WTC11 (cell line): ENCODE measurements around the gene TUSC2. TPM values are rescaled to one million over a fixed set of nuclear protein-coding genes. Genes with fewer than 3 reads are reported as not detected.

ENCODE experiments used
- ELF4 ChIP-seq: sonication (generic); formaldehyde crosslinking; IDR thresholded peaks from 2 replicates; pipeline ENCODE4 v1.8.1; 2022; ENCODE audit warnings: low read depth, mild to moderate bottlenecking, moderate library complexity, missing genetic modification reagents
- ESRRA ChIP-seq: sonication (generic); formaldehyde crosslinking; IDR thresholded peaks from 2 replicates; pipeline ENCODE4 v1.8.1; 2022; ENCODE audit warnings: mild to moderate bottlenecking, missing genetic modification reagents, borderline replicate concordance
- JAZF1 ChIP-seq: fragments of 250-450 bp; sonication (Bioruptor Pico); IDR thresholded peaks from 2 replicates; pipeline ENCODE4 v1.9.0; 2021; ENCODE audit warnings: moderate library complexity, mild to moderate bottlenecking, inconsistent platforms
- MXD4 ChIP-seq: fragments of 250-450 bp; sonication (Bioruptor Pico); IDR thresholded peaks from 2 replicates; pipeline ENCODE4 v1.8.0; 2021; ENCODE audit warnings: mild to moderate bottlenecking, moderate library complexity, borderline replicate concordance
- MYBL2 ChIP-seq: sonication (generic); formaldehyde crosslinking; IDR thresholded peaks from 2 replicates; pipeline ENCODE4 v1.8.1; 2023; ENCODE audit warnings: mild to moderate bottlenecking, moderate library complexity, missing genetic modification reagents
- NFE2L1 ChIP-seq: sonication (generic); formaldehyde crosslinking; IDR thresholded peaks from 2 replicates; pipeline ENCODE4 v1.8.1; 2023; ENCODE audit warnings: missing genetic modification reagents
- NFYB ChIP-seq: sonication (generic); formaldehyde crosslinking; conservative IDR thresholded peaks from 2 replicates; pipeline ENCODE4 v1.8.0; 2022; ENCODE audit warnings: low read depth, missing genetic modification reagents
- NR2C2 ChIP-seq: sonication (generic); formaldehyde crosslinking; IDR thresholded peaks from 2 replicates; pipeline ENCODE4 v1.8.0; 2022; ENCODE audit warnings: mild to moderate bottlenecking, missing genetic modification reagents
- RORB ChIP-seq: fragments of 250-450 bp; sonication (Bioruptor Pico); IDR thresholded peaks from 2 replicates; pipeline ENCODE4 v1.9.0; 2021; ENCODE audit warnings: mild to moderate bottlenecking
- SMAD3 ChIP-seq: sonication (generic); formaldehyde crosslinking; IDR thresholded peaks from 2 replicates; pipeline ENCODE4 v1.8.0; 2022; ENCODE audit warnings: missing genetic modification reagents, mild to moderate bottlenecking, borderline replicate concordance
- SOX15 ChIP-seq: fragments of 250-450 bp; sonication (Bioruptor Pico); IDR thresholded peaks from 2 replicates; pipeline ENCODE4 v1.9.0; 2021; ENCODE audit warnings: mild to moderate bottlenecking
- ZNF138 ChIP-seq: sonication (generic); formaldehyde crosslinking; conservative IDR thresholded peaks from 2 replicates; pipeline ENCODE4 v1.8.1; 2022; ENCODE audit warnings: mild to moderate bottlenecking, moderate library complexity, missing genetic modification reagents
- ZNF232 ChIP-seq: sonication (generic); formaldehyde crosslinking; IDR thresholded peaks from 2 replicates; pipeline ENCODE4 v1.8.0; 2022; ENCODE audit warnings: mild to moderate bottlenecking, missing genetic modification reagents
- ZNF317 ChIP-seq: sonication (generic); formaldehyde crosslinking; IDR thresholded peaks from 2 replicates; pipeline ENCODE4 v1.8.1; 2023; ENCODE audit warnings: low read depth, mild to moderate bottlenecking, moderate library complexity, missing genetic modification reagents, borderline replicate concordance
- ZNF396 ChIP-seq: fragments of 250-450 bp; sonication (Bioruptor Pico); IDR thresholded peaks from 2 replicates; pipeline ENCODE4 v1.8.0; 2021; ENCODE audit warnings: mild to moderate bottlenecking, moderate library complexity, borderline replicate concordance
- ZNF423 ChIP-seq: fragments of 250-450 bp; sonication (Bioruptor Pico); IDR thresholded peaks from 2 replicates; pipeline ENCODE4 v2.1.2; 2022; ENCODE audit warnings: mild to moderate bottlenecking, moderate library complexity
- total RNA-seq: library from RNA; stranded (reverse); gene quantifications from 3 replicates; pipeline ENCODE4 v1.2.3, GENCODE V29; 2021
- TF ChIP-seq, protein P1 (sequence below): sonication (generic); formaldehyde crosslinking; IDR thresholded peaks from 2 replicates; pipeline ENCODE4 v1.8.0; 2023; ENCODE audit warnings: missing genetic modification reagents, mild to moderate bottlenecking, borderline replicate concordance
- TF ChIP-seq, protein P2 (sequence below): sonication (generic); formaldehyde crosslinking; IDR thresholded peaks from 2 replicates; pipeline ENCODE4 v1.8.1; 2023; ENCODE audit warnings: mild to moderate bottlenecking, missing genetic modification reagents
- TF ChIP-seq, protein P3 (sequence below): sonication (generic); formaldehyde crosslinking; IDR thresholded peaks from 2 replicates; pipeline ENCODE4 v1.8.1; 2022; ENCODE audit warnings: mild to moderate bottlenecking, missing genetic modification reagents, moderate library complexity, borderline replicate concordance
- TF ChIP-seq, protein P4 (sequence below): fragments of 250-450 bp; sonication (Bioruptor Pico); IDR thresholded peaks from 2 replicates; pipeline ENCODE4 v2.1.2; 2022; ENCODE audit warnings: mild to moderate bottlenecking, moderate library complexity
- TF ChIP-seq, protein P5 (sequence below): sonication (generic); formaldehyde crosslinking; conservative IDR thresholded peaks from 2 replicates; pipeline ENCODE4 v1.8.1; 2023; ENCODE audit warnings: mild to moderate bottlenecking, low read depth, missing genetic modification reagents, moderate library complexity
- TF ChIP-seq, protein P6 (sequence below): sonication (generic); formaldehyde crosslinking; IDR thresholded peaks from 2 replicates; pipeline ENCODE4 v1.8.1; 2023; ENCODE audit warnings: mild to moderate bottlenecking, moderate library complexity, missing genetic modification reagents
- TF ChIP-seq, protein P7 (sequence below): sonication (generic); formaldehyde crosslinking; IDR thresholded peaks from 2 replicates; pipeline ENCODE4 v1.8.1; 2022; ENCODE audit warnings: low read depth, mild to moderate bottlenecking, moderate library complexity, missing genetic modification reagents, borderline replicate concordance

Gene TUSC2
- total RNA-seq, 1 experiment from 2014 or later: 41.1 TPM

DNA sequence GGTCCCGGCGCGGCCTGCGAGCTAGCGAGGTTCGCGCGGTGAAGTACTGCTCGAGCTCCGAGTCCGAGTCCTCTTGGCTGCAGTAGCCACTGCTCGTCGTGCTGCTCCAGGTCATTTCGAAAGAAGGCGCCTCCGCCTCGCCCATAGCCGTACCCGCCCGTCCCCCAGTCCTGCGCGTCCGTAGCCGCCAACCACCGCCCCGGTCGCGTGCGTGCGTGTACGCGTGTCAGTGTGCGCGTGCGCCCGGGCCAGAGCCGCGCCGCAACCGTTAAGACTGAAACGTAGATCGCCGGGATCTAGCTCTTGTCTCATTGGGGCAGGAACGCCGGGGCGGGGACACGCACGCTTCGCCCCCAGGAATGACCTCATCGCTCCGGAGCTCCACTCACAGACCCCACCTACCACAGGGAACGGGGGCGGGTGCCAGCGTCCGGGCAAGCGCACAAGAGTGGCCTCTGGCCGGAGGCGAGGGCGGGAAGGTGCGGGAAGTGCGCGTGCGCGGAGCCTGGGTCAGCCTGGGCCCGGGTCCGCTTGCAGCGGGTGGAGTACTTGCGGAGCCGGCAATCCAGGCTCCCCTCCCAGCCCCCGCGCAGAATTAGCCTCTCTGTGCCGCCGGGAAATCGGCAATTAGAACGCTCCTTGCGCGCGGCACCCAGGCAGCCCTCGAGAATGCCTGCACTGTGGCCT lies 9.3 kb upstream of the TUSC2 start (continued):
- TF ChIP-seq, protein P1, sequence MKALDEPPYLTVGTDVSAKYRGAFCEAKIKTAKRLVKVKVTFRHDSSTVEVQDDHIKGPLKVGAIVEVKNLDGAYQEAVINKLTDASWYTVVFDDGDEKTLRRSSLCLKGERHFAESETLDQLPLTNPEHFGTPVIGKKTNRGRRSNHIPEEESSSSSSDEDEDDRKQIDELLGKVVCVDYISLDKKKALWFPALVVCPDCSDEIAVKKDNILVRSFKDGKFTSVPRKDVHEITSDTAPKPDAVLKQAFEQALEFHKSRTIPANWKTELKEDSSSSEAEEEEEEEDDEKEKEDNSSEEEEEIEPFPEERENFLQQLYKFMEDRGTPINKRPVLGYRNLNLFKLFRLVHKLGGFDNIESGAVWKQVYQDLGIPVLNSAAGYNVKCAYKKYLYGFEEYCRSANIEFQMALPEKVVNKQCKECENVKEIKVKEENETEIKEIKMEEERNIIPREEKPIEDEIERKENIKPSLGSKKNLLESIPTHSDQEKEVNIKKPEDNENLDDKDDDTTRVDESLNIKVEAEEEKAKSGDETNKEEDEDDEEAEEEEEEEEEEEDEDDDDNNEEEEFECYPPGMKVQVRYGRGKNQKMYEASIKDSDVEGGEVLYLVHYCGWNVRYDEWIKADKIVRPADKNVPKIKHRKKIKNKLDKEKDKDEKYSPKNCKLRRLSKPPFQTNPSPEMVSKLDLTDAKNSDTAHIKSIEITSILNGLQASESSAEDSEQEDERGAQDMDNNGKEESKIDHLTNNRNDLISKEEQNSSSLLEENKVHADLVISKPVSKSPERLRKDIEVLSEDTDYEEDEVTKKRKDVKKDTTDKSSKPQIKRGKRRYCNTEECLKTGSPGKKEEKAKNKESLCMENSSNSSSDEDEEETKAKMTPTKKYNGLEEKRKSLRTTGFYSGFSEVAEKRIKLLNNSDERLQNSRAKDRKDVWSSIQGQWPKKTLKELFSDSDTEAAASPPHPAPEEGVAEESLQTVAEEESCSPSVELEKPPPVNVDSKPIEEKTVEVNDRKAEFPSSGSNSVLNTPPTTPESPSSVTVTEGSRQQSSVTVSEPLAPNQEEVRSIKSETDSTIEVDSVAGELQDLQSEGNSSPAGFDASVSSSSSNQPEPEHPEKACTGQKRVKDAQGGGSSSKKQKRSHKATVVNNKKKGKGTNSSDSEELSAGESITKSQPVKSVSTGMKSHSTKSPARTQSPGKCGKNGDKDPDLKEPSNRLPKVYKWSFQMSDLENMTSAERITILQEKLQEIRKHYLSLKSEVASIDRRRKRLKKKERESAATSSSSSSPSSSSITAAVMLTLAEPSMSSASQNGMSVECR: peak; percentile 92; the same call in 1 of the 2 replicates
- TF ChIP-seq, protein P2, sequence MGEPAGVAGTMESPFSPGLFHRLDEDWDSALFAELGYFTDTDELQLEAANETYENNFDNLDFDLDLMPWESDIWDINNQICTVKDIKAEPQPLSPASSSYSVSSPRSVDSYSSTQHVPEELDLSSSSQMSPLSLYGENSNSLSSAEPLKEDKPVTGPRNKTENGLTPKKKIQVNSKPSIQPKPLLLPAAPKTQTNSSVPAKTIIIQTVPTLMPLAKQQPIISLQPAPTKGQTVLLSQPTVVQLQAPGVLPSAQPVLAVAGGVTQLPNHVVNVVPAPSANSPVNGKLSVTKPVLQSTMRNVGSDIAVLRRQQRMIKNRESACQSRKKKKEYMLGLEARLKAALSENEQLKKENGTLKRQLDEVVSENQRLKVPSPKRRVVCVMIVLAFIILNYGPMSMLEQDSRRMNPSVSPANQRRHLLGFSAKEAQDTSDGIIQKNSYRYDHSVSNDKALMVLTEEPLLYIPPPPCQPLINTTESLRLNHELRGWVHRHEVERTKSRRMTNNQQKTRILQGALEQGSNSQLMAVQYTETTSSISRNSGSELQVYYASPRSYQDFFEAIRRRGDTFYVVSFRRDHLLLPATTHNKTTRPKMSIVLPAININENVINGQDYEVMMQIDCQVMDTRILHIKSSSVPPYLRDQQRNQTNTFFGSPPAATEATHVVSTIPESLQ (CRISPR knock-in tag): no peak
- TF ChIP-seq MYBL2 (CRISPR knock-in tag): peak; percentile 98
- TF ChIP-seq SOX15 (CRISPR knock-in tag): no peak
- TF ChIP-seq, protein P3, sequence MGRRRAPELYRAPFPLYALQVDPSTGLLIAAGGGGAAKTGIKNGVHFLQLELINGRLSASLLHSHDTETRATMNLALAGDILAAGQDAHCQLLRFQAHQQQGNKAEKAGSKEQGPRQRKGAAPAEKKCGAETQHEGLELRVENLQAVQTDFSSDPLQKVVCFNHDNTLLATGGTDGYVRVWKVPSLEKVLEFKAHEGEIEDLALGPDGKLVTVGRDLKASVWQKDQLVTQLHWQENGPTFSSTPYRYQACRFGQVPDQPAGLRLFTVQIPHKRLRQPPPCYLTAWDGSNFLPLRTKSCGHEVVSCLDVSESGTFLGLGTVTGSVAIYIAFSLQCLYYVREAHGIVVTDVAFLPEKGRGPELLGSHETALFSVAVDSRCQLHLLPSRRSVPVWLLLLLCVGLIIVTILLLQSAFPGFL (CRISPR knock-in tag): 0 out of 2 replicates have a peak, but pooled peaks have one; percentile 46
- no peak for TF ChIP-seq ESRRA
- no peak for TF ChIP-seq ZNF317 (CRISPR knock-in tag)
- TF ChIP-seq ZNF423 (CRISPR knock-in tag): no peak
- peak; percentile 88; the same call in 1 of the 2 replicates for TF ChIP-seq ZNF232 (CRISPR knock-in tag)
- TF ChIP-seq, protein P4, sequence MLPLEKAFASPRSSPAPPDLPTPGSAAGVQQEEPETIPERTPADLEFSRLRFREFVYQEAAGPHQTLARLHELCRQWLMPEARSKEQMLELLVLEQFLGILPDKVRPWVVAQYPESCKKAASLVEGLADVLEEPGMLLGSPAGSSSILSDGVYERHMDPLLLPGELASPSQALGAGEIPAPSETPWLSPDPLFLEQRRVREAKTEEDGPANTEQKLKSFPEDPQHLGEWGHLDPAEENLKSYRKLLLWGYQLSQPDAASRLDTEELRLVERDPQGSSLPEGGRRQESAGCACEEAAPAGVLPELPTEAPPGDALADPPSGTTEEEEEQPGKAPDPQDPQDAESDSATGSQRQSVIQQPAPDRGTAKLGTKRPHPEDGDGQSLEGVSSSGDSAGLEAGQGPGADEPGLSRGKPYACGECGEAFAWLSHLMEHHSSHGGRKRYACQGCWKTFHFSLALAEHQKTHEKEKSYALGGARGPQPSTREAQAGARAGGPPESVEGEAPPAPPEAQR (CRISPR knock-in tag): no peak
- no peak for TF ChIP-seq JAZF1 (CRISPR knock-in tag)
- no peak; the same call in none of the 2 replicates for TF ChIP-seq NFE2L1 (CRISPR knock-in tag)
- TF ChIP-seq SMAD3 (CRISPR knock-in tag): peak; percentile 74; the same call in 1 of the 2 replicates
- TF ChIP-seq RORB: no peak
- no peak for TF ChIP-seq NR2C2 (CRISPR knock-in tag)
- TF ChIP-seq, protein P5, sequence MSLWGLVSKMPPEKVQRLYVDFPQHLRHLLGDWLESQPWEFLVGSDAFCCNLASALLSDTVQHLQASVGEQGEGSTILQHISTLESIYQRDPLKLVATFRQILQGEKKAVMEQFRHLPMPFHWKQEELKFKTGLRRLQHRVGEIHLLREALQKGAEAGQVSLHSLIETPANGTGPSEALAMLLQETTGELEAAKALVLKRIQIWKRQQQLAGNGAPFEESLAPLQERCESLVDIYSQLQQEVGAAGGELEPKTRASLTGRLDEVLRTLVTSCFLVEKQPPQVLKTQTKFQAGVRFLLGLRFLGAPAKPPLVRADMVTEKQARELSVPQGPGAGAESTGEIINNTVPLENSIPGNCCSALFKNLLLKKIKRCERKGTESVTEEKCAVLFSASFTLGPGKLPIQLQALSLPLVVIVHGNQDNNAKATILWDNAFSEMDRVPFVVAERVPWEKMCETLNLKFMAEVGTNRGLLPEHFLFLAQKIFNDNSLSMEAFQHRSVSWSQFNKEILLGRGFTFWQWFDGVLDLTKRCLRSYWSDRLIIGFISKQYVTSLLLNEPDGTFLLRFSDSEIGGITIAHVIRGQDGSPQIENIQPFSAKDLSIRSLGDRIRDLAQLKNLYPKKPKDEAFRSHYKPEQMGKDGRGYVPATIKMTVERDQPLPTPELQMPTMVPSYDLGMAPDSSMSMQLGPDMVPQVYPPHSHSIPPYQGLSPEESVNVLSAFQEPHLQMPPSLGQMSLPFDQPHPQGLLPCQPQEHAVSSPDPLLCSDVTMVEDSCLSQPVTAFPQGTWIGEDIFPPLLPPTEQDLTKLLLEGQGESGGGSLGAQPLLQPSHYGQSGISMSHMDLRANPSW (CRISPR knock-in tag): no peak
- peak; percentile 90 for TF ChIP-seq ZNF138 (CRISPR knock-in tag)
- TF ChIP-seq MXD4: no peak
- TF ChIP-seq ZNF396 (CRISPR knock-in tag): no peak
- TF ChIP-seq ELF4 (CRISPR knock-in tag): no peak
- TF ChIP-seq, protein P6, sequence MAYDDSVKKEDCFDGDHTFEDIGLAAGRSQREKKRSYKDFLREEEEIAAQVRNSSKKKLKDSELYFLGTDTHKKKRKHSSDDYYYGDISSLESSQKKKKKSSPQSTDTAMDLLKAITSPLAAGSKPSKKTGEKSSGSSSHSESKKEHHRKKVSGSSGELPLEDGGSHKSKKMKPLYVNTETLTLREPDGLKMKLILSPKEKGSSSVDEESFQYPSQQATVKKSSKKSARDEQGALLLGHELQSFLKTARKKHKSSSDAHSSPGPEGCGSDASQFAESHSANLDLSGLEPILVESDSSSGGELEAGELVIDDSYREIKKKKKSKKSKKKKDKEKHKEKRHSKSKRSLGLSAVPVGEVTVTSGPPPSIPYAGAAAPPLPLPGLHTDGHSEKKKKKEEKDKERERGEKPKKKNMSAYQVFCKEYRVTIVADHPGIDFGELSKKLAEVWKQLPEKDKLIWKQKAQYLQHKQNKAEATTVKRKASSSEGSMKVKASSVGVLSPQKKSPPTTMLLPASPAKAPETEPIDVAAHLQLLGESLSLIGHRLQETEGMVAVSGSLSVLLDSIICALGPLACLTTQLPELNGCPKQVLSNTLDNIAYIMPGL (CRISPR knock-in tag): peak; percentile 42; the same call in 1 of the 2 replicates
- TF ChIP-seq, protein P7, sequence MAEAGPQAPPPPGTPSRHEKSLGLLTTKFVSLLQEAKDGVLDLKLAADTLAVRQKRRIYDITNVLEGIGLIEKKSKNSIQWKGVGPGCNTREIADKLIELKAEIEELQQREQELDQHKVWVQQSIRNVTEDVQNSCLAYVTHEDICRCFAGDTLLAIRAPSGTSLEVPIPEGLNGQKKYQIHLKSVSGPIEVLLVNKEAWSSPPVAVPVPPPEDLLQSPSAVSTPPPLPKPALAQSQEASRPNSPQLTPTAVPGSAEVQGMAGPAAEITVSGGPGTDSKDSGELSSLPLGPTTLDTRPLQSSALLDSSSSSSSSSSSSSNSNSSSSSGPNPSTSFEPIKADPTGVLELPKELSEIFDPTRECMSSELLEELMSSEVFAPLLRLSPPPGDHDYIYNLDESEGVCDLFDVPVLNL (CRISPR knock-in tag): no peak; the same call in 1 of the 2 replicates
- peak; percentile 39 for TF ChIP-seq NFYB (CRISPR knock-in tag)
